HepG2 (cell line): ENCODE data around the gene BICRA. TPM values are rescaled to one million over a fixed set of nuclear protein-coding genes. Genes with fewer than 3 reads are reported as not detected.

Source experiments
- ATAC-seq: fragments of 200-7000 bp; cut with Tn5 transposase; 3 replicates; pipeline ENCODE4 v1.9.1; 2020; ENCODE audit warnings: mild to moderate bottlenecking, moderate library complexity
- BruUV-seq: library from RNA; stranded (reverse); fragments of 400-500 nt; replicated peaks from 2 replicates; lab custom pipeline; 2021; lab: Mats Ljungman, UMichigan
- CTCF ChIA-PET: fragments of 300-600 bp; formaldehyde crosslinking; extraction: SDS; loops from one replicate; lab custom pipeline; 2021; ENCODE audit warnings: low total read pairs, inconsistent platforms, low intra/inter-chr PET ratio; lab: Yijun Ruan, JAX
- POLR2A ChIA-PET: fragments of 350-600 bp; sonication (Branson Sonifier 250); formaldehyde crosslinking; loops from one replicate; lab custom pipeline; 2020; ENCODE audit warnings: antibody characterized with exemption, inconsistent platforms; lab: Yijun Ruan, JAX
- DNase-seq: peaks from one replicate; pipeline ENCODE4 v3.0.0-alpha.2; 2015; ENCODE audit warnings: low spot score
- FAIRE-seq: peaks from 3 replicates; lab custom pipeline; 2011; peaks lifted over from hg19 to GRCh38; lab: Jason Lieb, UNC
- H2AFZ ChIP-seq: one replicate; pipeline ENCODE4 v1.6.1; 2011; ENCODE audit warnings: low read length, inconsistent platforms
- H3K27ac ChIP-seq: fragments of 300-600 bp; 3 replicates; pipeline ENCODE4 v1.8.0; 2011; ENCODE audit warnings: mixed run types, mild to moderate bottlenecking, mixed read lengths, low read length, inconsistent platforms; ENCODE audit not compliant: insufficient read depth; ENCODE audit errors: extremely low read length
- H3K27me3 ChIP-seq, 2 experiments: fragments of 200-600 bp in 1 of 2; 2 replicates in 1 of 2; 3 replicates in 1 of 2; pipeline versions ENCODE4 v1.6.0 to v1.8.0; 2011; ENCODE audit warnings: low read length in 2 of 2, mild to moderate bottlenecking in 2 of 2, moderate library complexity in 2 of 2, inconsistent platforms in 1 of 2; ENCODE audit not compliant: insufficient read depth in 2 of 2, control insufficient read depth in 1 of 2
- H3K36me3 ChIP-seq, 2 experiments: fragments of 200-600 bp in 1 of 2; replicated peaks in 1 of 2; 2 replicates in 1 of 2; 3 replicates in 1 of 2; pipeline versions ENCODE4 v1.5.1 to v1.8.0; 2011; ENCODE audit warnings: low read length in 2 of 2, inconsistent platforms in 1 of 2; ENCODE audit not compliant: insufficient read depth in 2 of 2, control insufficient read depth in 1 of 2
- H3K4me1 ChIP-seq: 2 replicates; pipeline ENCODE4 v1.5.1; 2012; ENCODE audit warnings: low read length, inconsistent platforms; ENCODE audit not compliant: insufficient read depth
- H3K4me2 ChIP-seq: 2 replicates; pipeline ENCODE4 v1.6.0; 2011; ENCODE audit warnings: low read depth, low read length, inconsistent platforms
- H3K4me3 ChIP-seq, 3 experiments: fragments of 200-600 bp in 1 of 3; sonication (generic), shearing (Covaris generic) in 1 of 3; replicated peaks in 1 of 3; 2 replicates each; pipeline ENCODE4 v1.5.1; 2011 to 2016; ENCODE audit warnings: low read length in 3 of 3, inconsistent platforms in 2 of 3, low read depth in 2 of 3, mild to moderate bottlenecking in 2 of 3, control low read depth in 1 of 3, mixed read lengths in 1 of 3; ENCODE audit not compliant: insufficient read depth in 1 of 3
- H3K79me2 ChIP-seq: one replicate; pipeline ENCODE4 v1.6.1; 2011; ENCODE audit warnings: low read length, inconsistent platforms; ENCODE audit not compliant: insufficient read depth
- H3K9ac ChIP-seq: 2 replicates; pipeline ENCODE4 v1.6.0; 2011; ENCODE audit warnings: mild to moderate bottlenecking, low read depth, low read length, inconsistent platforms; ENCODE audit not compliant: insufficient read depth
- H3K9me3 ChIP-seq: 2 replicates; pipeline ENCODE4 v1.5.1; 2012; ENCODE audit warnings: mild to moderate bottlenecking, low read length
- H4K20me1 ChIP-seq: 2 replicates; pipeline ENCODE4 v1.6.0; 2011; ENCODE audit warnings: inconsistent platforms, mild to moderate bottlenecking, low read length, moderate library complexity; ENCODE audit not compliant: insufficient read depth
- ARID2 ChIP-seq: sonication (generic); formaldehyde crosslinking; IDR thresholded peaks from 2 replicates; pipeline ENCODE4 v1.8.1; 2022; ENCODE audit warnings: mild to moderate bottlenecking, missing genetic modification reagents, borderline replicate concordance
- CBX2 ChIP-seq, 2 experiments: fragments of 200-600 bp in 1 of 2; sonication (generic); formaldehyde crosslinking in 1 of 2; IDR thresholded peaks; 2 replicates each; pipeline versions ENCODE4 v1.7.0 to v1.8.1; 2018 to 2022; ENCODE audit warnings: low read depth in 2 of 2, low read length in 1 of 2, mild to moderate bottlenecking in 1 of 2, missing genetic modification reagents in 1 of 2
- HES4 ChIP-seq: sonication (generic); formaldehyde crosslinking; IDR thresholded peaks from 2 replicates; pipeline ENCODE4 v1.9.0; 2021; ENCODE audit warnings: mild to moderate bottlenecking, missing genetic modification reagents, borderline replicate concordance
- HOXA7 ChIP-seq: sonication (generic); formaldehyde crosslinking; IDR thresholded peaks from 2 replicates; pipeline ENCODE4 v1.8.1; 2022; ENCODE audit warnings: mild to moderate bottlenecking, missing genetic modification reagents, moderate library complexity
- MTF1 ChIP-seq: sonication (generic); formaldehyde crosslinking; IDR thresholded peaks from 2 replicates; pipeline ENCODE4 v1.5.0; 2020; ENCODE audit warnings: missing genetic modification reagents
- REST ChIP-seq, 2 experiments: IDR thresholded peaks; 2 replicates each; pipeline ENCODE4 v1.6.1; 2011 to 2012; ENCODE audit warnings: low read length in 2 of 2, borderline replicate concordance in 1 of 2, low read depth in 1 of 2, mild to moderate bottlenecking in 1 of 2, moderate library complexity in 1 of 2
- SPEN ChIP-seq: sonication (generic); formaldehyde crosslinking; IDR thresholded peaks from 2 replicates; pipeline ENCODE4 v1.5.1; 2020; ENCODE audit warnings: low read depth, mild to moderate bottlenecking, missing genetic modification reagents
- THAP7 ChIP-seq: sonication (generic); formaldehyde crosslinking; IDR thresholded peaks from 2 replicates; pipeline ENCODE4 v1.8.1; 2023; ENCODE audit warnings: mild to moderate bottlenecking, missing genetic modification reagents
- ZBTB42 ChIP-seq: sonication (generic); formaldehyde crosslinking; IDR thresholded peaks from 2 replicates; pipeline ENCODE4 v1.5.0; 2020; ENCODE audit warnings: mild to moderate bottlenecking, missing genetic modification reagents
- ZBTB8A ChIP-seq: sonication (generic); formaldehyde crosslinking; IDR thresholded peaks from 2 replicates; pipeline ENCODE4 v1.4.0; 2020; ENCODE audit warnings: mild to moderate bottlenecking, low read depth, missing genetic modification reagents, borderline replicate concordance
- ZMAT5 ChIP-seq: sonication (generic); formaldehyde crosslinking; IDR thresholded peaks from 2 replicates; pipeline ENCODE4 v1.5.0; 2020; ENCODE audit warnings: mild to moderate bottlenecking, low read depth, missing genetic modification reagents, borderline replicate concordance
- ZNF18 ChIP-seq: sonication (generic); formaldehyde crosslinking; IDR thresholded peaks from 2 replicates; pipeline ENCODE4 v1.8.0; 2022; ENCODE audit warnings: mild to moderate bottlenecking, missing genetic modification reagents; ENCODE audit not compliant: insufficient replicate concordance
- ZNF180 ChIP-seq: sonication (generic); formaldehyde crosslinking; IDR thresholded peaks from 2 replicates; pipeline ENCODE4 v1.4.0; 2020; ENCODE audit warnings: low read depth, missing genetic modification reagents, borderline replicate concordance
- ZNF451 ChIP-seq: sonication (generic); formaldehyde crosslinking; IDR thresholded peaks from 2 replicates; pipeline ENCODE4 v1.5.0; 2020; ENCODE audit warnings: mild to moderate bottlenecking, missing genetic modification reagents
- ZNF496 ChIP-seq: sonication (generic); formaldehyde crosslinking; IDR thresholded peaks from 2 replicates; pipeline ENCODE4 v1.8.1; 2023; ENCODE audit warnings: mild to moderate bottlenecking, moderate library complexity, missing genetic modification reagents; ENCODE audit not compliant: insufficient replicate concordance
- ZNF564 ChIP-seq: sonication (generic); formaldehyde crosslinking; IDR thresholded peaks from 2 replicates; pipeline ENCODE4 v1.8.1; 2023; ENCODE audit warnings: mild to moderate bottlenecking, missing genetic modification reagents
- WGBS: methylation state at CpG from one replicate; pipeline ENCODE4 v1.1.6; 2017; ENCODE audit warnings: low lambda C conversion rate; 5-methylcytosine and 5-hydroxymethylcytosine counted together
- in situ Hi-C: cut with HindIII; loops from 2 replicates; pipeline ENCODE4 v1.10.0; 2017; ENCODE audit warnings: low pct_unique_long_range_greater_than_20kb; ENCODE audit not compliant: extremely low pct_ligation_motif_present
- intact Hi-C: fragments of 100-400 bp; cut with micrococcal nuclease; formaldehyde crosslinking; loops from one replicate; pipeline ENCODE4 v1.10.0; 2022; ENCODE audit not compliant: unreplicated experiment
- polyA plus RNA-seq, 8 experiments: library from polyadenylated mRNA; depleted of rRNA in 3 of 8; stranded (reverse) in 7 of 8; unstranded in 1 of 8; fragments of >200 nt; fragmentation: Illumina TruSeq in 4 of 8; extraction: Trizol in 4 of 8; gene quantifications; 2 replicates each; pipeline versions ENCODE4 v1.2.1 to v1.2.3, GENCODE V29; 2011 to 2016; ENCODE audit warnings: low read depth in 4 of 8, missing spikeins in 1 of 8, mixed read lengths in 1 of 8; ENCODE audit not compliant: insufficient read depth in 1 of 8
- total RNA-seq, 5 experiments: library from RNA; depleted of rRNA; stranded (reverse); fragments of >200 nt; fragmentation: Illumina TruSeq; extraction: Trizol; gene quantifications; 2 replicates each; pipeline ENCODE4 v1.2.3, GENCODE V29; 2016; ENCODE audit warnings: low read depth in 1 of 5

The BICRA gene
- total and polyA plus RNA-seq, 2 of the 13 experiments (the other 11 are each of a cell fraction or from before 2014, with no cell fraction given), result 0.55 to 0.71 TPM

- in situ Hi-C loops, result loop anchor here (5.0 kb wide), 1 partner anchor 41 kb away; no protein-coding TSS in a partner anchor
- H3K27me3 ChIP-seq, result no peaks in the 10 kb centered on the region
- TF ChIP-seq ZBTB42 (CRISPR knock-in tag), result no peak
- TF ChIP-seq ZNF18 (CRISPR knock-in tag), result no peak
- no peak for TF ChIP-seq ZNF496
- no peak for TF ChIP-seq THAP7
- no peak for TF ChIP-seq CBX2 (IDR thresholded peaks at IDR 0.05; ENCODE audit: low read depth, low read length)
- no peak for TF ChIP-seq CBX2 (CRISPR knock-in tag; IDR thresholded peaks at IDR 0.05; ENCODE audit: low read depth)
- no peak for TF ChIP-seq ZBTB8A (CRISPR knock-in tag)
- TF ChIP-seq ZNF180 (CRISPR knock-in tag), result no peak
- no peak for TF ChIP-seq HES4 (CRISPR knock-in tag)
- no peak for TF ChIP-seq REST (IDR thresholded peaks at IDR 0.05; ENCODE audit: borderline replicate concordance in 1 of 2, low read depth in 1 of 2, low read length in 2 of 2)
- no peak for TF ChIP-seq ZMAT5 (CRISPR knock-in tag)
- no peak for TF ChIP-seq SPEN (CRISPR knock-in tag)
- TF ChIP-seq HOXA7 (CRISPR knock-in tag), result no peak
- no peak for TF ChIP-seq MTF1 (CRISPR knock-in tag)
- no peak for TF ChIP-seq ARID2 (CRISPR knock-in tag)
- no peak for TF ChIP-seq ZNF451 (CRISPR knock-in tag)
- no peak for TF ChIP-seq ZNF564 (CRISPR knock-in tag)
Observed at GRCh38 chr19:47700934-47701716, 92.2 kb downstream of the BICRA start.

More at GRCh38 chr19:47700934-47701716, 92.2 kb downstream of the BICRA start:
- 95% methylated on average over 40 of the region's 43 CpGs for WGBS
- Histone ChIP-seq H3K79me2 (no peaks in the 10 kb centered on the region), H3K36me3 (peaks cover 1 to 5% of the 10 kb centered on the region in 2 experiments; a peak in 2 of 5 replicates), H3K4me3 (no peak overlapping the region), H3K4me2 (no peak overlapping the region), H2AFZ (no peak overlapping the region), H4K20me1 (no peaks in the 10 kb centered on the region), H3K27ac (no peak overlapping the region), H3K9me3 (no peaks in the 10 kb centered on the region), H3K9ac (no peak overlapping the region), H3K4me1 (peaks cover 4% of the 10 kb centered on the region; the same call in 1 of the 2 replicates)
- intact Hi-C loops, result no loop called here
- ChIA-PET CTCF (interaction anchor here (2.1 kb wide), 1 partner anchor 43 kb away, joined by 11 read pairs; no protein-coding TSS in a partner anchor), POLR2A (no interaction called here)
- FAIRE-seq (no peak), DNase-seq (no peak), ATAC-seq (no peak)
- no TSS peak for BruUV-seq
